ENCODE measurements around the gene STING1. TPM values are rescaled to one million over a fixed set of nuclear protein-coding genes. Genes with fewer than 3 reads are reported as not detected.

Gene STING1
- total RNA-seq, 1 experiment from 2014 or later = 1.6 TPM

DNA sequence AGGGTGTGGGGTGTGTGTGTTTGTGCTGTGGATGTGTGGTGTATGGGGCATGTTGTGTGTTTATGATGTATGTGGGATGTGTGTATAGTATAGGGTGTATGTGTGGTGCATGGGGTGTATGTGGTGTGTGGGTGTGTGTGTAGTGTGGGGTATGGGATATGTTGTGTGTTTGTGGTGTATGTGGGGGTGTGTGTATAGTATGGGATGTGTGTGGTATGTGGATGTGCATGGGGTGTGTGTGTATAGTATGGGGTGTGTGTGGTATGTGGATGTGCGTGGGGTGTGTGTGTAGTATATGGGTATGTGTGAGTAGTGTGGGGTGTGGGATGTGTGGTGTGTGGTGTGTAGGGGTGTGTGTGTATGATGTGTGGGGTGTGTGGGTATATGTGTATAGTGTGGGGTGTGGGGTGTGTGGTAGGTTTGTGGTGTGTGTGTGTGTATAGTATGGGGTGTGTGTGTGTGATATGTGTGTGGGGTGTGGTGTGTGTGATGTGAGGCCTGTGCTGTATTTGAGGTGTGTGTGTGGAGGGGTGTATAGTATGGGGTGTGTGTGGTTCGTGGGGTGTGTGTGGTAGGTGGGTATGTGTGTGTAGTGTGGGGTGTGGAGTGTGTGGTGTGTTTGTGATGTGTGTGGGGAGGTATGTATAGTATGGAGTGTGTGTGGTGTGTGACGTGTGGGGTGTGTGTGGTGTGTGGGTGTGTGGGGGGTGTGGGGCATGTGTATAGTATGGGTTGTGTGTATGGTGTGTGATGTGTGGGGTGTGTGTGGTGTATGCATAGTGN lies 30.5 kb downstream of the STING1 start:
- Mint-ChIP-seq H3K9me3 (no peaks in the 10 kb centered on the region), H3K36me3 (no peaks in the 10 kb centered on the region), H3K4me3 (no peak overlapping the region), H3K4me1 (no peaks in the 10 kb centered on the region; the same call in 1 of the 2 replicates), H3K27me3 (ENCODE audit: low read depth) (no peaks in the 10 kb centered on the region), H3K27ac (no peak overlapping the region)
- ATAC-seq (no peak), DNase-seq (ENCODE audit: low spot score) (no peak)
- CTCF ChIA-PET = no interaction called here
- TF ChIP-seq, protein P1, sequence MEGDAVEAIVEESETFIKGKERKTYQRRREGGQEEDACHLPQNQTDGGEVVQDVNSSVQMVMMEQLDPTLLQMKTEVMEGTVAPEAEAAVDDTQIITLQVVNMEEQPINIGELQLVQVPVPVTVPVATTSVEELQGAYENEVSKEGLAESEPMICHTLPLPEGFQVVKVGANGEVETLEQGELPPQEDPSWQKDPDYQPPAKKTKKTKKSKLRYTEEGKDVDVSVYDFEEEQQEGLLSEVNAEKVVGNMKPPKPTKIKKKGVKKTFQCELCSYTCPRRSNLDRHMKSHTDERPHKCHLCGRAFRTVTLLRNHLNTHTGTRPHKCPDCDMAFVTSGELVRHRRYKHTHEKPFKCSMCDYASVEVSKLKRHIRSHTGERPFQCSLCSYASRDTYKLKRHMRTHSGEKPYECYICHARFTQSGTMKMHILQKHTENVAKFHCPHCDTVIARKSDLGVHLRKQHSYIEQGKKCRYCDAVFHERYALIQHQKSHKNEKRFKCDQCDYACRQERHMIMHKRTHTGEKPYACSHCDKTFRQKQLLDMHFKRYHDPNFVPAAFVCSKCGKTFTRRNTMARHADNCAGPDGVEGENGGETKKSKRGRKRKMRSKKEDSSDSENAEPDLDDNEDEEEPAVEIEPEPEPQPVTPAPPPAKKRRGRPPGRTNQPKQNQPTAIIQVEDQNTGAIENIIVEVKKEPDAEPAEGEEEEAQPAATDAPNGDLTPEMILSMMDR (IDR thresholded peaks at IDR 0.05) = no peak
- POLR2A ChIA-PET = no interaction called here

DNA sequence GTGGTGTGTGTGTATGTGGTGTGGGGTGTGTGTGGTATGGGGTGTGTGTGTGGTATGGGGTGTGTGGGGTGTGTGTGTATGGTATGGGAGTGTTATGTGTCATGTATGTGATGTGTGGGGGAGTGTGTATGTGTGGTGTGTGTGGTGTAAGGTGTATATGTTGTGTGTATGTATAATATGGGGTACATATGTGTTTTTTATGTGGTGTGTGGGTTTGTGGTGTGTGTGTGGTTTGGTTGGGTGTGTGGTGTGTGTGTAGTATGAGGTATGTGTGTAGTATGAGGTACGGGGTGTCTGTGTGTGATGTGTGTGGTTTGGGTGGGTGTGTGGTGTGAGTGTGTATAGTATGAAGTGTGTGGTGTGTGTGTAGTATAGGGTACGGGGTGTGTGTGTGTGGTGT lies 31.4 kb downstream of the STING1 start:
- Mint-ChIP-seq H3K27me3 (ENCODE audit: low read depth) (no peaks in the 10 kb centered on the region), H3K4me3 (no peak overlapping the region), H3K4me1 (no peaks in the 10 kb centered on the region; the same call in 1 of the 2 replicates), H3K27ac (no peak overlapping the region), H3K36me3 (no peaks in the 10 kb centered on the region), H3K9me3 (no peaks in the 10 kb centered on the region)
- no peak for TF ChIP-seq MXD4 (CRISPR knock-in tag; IDR thresholded peaks at IDR 0.05; ENCODE audit: borderline replicate concordance)
- TF ChIP-seq, protein P2, sequence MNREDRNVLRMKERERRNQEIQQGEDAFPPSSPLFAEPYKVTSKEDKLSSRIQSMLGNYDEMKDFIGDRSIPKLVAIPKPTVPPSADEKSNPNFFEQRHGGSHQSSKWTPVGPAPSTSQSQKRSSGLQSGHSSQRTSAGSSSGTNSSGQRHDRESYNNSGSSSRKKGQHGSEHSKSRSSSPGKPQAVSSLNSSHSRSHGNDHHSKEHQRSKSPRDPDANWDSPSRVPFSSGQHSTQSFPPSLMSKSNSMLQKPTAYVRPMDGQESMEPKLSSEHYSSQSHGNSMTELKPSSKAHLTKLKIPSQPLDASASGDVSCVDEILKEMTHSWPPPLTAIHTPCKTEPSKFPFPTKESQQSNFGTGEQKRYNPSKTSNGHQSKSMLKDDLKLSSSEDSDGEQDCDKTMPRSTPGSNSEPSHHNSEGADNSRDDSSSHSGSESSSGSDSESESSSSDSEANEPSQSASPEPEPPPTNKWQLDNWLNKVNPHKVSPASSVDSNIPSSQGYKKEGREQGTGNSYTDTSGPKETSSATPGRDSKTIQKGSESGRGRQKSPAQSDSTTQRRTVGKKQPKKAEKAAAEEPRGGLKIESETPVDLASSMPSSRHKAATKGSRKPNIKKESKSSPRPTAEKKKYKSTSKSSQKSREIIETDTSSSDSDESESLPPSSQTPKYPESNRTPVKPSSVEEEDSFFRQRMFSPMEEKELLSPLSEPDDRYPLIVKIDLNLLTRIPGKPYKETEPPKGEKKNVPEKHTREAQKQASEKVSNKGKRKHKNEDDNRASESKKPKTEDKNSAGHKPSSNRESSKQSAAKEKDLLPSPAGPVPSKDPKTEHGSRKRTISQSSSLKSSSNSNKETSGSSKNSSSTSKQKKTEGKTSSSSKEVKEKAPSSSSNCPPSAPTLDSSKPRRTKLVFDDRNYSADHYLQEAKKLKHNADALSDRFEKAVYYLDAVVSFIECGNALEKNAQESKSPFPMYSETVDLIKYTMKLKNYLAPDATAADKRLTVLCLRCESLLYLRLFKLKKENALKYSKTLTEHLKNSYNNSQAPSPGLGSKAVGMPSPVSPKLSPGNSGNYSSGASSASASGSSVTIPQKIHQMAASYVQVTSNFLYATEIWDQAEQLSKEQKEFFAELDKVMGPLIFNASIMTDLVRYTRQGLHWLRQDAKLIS (CRISPR knock-in tag; IDR thresholded peaks at IDR 0.05; ENCODE audit: borderline replicate concordance) = no peak
- TF ChIP-seq, protein P3, sequence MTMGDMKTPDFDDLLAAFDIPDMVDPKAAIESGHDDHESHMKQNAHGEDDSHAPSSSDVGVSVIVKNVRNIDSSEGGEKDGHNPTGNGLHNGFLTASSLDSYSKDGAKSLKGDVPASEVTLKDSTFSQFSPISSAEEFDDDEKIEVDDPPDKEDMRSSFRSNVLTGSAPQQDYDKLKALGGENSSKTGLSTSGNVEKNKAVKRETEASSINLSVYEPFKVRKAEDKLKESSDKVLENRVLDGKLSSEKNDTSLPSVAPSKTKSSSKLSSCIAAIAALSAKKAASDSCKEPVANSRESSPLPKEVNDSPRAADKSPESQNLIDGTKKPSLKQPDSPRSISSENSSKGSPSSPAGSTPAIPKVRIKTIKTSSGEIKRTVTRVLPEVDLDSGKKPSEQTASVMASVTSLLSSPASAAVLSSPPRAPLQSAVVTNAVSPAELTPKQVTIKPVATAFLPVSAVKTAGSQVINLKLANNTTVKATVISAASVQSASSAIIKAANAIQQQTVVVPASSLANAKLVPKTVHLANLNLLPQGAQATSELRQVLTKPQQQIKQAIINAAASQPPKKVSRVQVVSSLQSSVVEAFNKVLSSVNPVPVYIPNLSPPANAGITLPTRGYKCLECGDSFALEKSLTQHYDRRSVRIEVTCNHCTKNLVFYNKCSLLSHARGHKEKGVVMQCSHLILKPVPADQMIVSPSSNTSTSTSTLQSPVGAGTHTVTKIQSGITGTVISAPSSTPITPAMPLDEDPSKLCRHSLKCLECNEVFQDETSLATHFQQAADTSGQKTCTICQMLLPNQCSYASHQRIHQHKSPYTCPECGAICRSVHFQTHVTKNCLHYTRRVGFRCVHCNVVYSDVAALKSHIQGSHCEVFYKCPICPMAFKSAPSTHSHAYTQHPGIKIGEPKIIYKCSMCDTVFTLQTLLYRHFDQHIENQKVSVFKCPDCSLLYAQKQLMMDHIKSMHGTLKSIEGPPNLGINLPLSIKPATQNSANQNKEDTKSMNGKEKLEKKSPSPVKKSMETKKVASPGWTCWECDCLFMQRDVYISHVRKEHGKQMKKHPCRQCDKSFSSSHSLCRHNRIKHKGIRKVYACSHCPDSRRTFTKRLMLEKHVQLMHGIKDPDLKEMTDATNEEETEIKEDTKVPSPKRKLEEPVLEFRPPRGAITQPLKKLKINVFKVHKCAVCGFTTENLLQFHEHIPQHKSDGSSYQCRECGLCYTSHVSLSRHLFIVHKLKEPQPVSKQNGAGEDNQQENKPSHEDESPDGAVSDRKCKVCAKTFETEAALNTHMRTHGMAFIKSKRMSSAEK (CRISPR knock-in tag; IDR thresholded peaks at IDR 0.05; ENCODE audit: borderline replicate concordance) = no peak
- TF ChIP-seq, protein P4, sequence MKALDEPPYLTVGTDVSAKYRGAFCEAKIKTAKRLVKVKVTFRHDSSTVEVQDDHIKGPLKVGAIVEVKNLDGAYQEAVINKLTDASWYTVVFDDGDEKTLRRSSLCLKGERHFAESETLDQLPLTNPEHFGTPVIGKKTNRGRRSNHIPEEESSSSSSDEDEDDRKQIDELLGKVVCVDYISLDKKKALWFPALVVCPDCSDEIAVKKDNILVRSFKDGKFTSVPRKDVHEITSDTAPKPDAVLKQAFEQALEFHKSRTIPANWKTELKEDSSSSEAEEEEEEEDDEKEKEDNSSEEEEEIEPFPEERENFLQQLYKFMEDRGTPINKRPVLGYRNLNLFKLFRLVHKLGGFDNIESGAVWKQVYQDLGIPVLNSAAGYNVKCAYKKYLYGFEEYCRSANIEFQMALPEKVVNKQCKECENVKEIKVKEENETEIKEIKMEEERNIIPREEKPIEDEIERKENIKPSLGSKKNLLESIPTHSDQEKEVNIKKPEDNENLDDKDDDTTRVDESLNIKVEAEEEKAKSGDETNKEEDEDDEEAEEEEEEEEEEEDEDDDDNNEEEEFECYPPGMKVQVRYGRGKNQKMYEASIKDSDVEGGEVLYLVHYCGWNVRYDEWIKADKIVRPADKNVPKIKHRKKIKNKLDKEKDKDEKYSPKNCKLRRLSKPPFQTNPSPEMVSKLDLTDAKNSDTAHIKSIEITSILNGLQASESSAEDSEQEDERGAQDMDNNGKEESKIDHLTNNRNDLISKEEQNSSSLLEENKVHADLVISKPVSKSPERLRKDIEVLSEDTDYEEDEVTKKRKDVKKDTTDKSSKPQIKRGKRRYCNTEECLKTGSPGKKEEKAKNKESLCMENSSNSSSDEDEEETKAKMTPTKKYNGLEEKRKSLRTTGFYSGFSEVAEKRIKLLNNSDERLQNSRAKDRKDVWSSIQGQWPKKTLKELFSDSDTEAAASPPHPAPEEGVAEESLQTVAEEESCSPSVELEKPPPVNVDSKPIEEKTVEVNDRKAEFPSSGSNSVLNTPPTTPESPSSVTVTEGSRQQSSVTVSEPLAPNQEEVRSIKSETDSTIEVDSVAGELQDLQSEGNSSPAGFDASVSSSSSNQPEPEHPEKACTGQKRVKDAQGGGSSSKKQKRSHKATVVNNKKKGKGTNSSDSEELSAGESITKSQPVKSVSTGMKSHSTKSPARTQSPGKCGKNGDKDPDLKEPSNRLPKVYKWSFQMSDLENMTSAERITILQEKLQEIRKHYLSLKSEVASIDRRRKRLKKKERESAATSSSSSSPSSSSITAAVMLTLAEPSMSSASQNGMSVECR (CRISPR knock-in tag; IDR thresholded peaks at IDR 0.05; ENCODE audit: borderline replicate concordance) = no peak
- TF ChIP-seq GABPB1 (CRISPR knock-in tag; IDR thresholded peaks at IDR 0.05) = no peak
- TF ChIP-seq, protein P5, sequence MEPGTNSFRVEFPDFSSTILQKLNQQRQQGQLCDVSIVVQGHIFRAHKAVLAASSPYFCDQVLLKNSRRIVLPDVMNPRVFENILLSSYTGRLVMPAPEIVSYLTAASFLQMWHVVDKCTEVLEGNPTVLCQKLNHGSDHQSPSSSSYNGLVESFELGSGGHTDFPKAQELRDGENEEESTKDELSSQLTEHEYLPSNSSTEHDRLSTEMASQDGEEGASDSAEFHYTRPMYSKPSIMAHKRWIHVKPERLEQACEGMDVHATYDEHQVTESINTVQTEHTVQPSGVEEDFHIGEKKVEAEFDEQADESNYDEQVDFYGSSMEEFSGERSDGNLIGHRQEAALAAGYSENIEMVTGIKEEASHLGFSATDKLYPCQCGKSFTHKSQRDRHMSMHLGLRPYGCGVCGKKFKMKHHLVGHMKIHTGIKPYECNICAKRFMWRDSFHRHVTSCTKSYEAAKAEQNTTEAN (CRISPR knock-in tag; IDR thresholded peaks at IDR 0.05) = no peak
- no peak for TF ChIP-seq NR1H2 (CRISPR knock-in tag; IDR thresholded peaks at IDR 0.05)
- no peak for TF ChIP-seq EMX1 (CRISPR knock-in tag; IDR thresholded peaks at IDR 0.05)
- TF ChIP-seq, protein P6, sequence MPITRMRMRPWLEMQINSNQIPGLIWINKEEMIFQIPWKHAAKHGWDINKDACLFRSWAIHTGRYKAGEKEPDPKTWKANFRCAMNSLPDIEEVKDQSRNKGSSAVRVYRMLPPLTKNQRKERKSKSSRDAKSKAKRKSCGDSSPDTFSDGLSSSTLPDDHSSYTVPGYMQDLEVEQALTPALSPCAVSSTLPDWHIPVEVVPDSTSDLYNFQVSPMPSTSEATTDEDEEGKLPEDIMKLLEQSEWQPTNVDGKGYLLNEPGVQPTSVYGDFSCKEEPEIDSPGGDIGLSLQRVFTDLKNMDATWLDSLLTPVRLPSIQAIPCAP (CRISPR knock-in tag; IDR thresholded peaks at IDR 0.05) = no peak
- TF ChIP-seq, protein P7, sequence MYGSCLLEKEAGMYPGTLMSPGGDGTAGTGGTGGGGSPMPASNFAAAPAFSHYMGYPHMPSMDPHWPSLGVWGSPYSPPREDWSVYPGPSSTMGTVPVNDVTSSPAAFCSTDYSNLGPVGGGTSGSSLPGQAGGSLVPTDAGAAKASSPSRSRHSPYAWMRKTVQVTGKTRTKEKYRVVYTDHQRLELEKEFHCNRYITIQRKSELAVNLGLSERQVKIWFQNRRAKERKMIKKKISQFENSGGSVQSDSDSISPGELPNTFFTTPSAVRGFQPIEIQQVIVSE (CRISPR knock-in tag; IDR thresholded peaks at IDR 0.05; ENCODE audit: borderline replicate concordance) = no peak
- no peak for TF ChIP-seq NFE2L1 (CRISPR knock-in tag; IDR thresholded peaks at IDR 0.05)
- TF ChIP-seq, protein P8, sequence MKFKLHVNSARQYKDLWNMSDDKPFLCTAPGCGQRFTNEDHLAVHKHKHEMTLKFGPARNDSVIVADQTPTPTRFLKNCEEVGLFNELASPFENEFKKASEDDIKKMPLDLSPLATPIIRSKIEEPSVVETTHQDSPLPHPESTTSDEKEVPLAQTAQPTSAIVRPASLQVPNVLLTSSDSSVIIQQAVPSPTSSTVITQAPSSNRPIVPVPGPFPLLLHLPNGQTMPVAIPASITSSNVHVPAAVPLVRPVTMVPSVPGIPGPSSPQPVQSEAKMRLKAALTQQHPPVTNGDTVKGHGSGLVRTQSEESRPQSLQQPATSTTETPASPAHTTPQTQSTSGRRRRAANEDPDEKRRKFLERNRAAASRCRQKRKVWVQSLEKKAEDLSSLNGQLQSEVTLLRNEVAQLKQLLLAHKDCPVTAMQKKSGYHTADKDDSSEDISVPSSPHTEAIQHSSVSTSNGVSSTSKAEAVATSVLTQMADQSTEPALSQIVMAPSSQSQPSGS (CRISPR knock-in tag; IDR thresholded peaks at IDR 0.05; ENCODE audit: borderline replicate concordance, low read depth) = no peak
- no peak for DNase-seq (ENCODE audit: low spot score)
- no peak for ATAC-seq
- CTCF ChIA-PET = no interaction called here
- POLR2A ChIA-PET = no interaction called here
